ENCODE measurements around the gene COX7A2. TPM values are rescaled to one million over a fixed set of nuclear protein-coding genes. Genes with fewer than 3 reads are reported as not detected.

Gene COX7A2, protein sequence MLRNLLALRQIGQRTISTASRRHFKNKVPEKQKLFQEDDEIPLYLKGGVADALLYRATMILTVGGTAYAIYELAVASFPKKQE
- 100 to 1,000 TPM; 473 to 536 (median 489) TPM for total RNA-seq (2021; fragmentation: NEBNext Ultra II Directional; extraction: Animal tissue kit (Norgen Biotek cat#: 25700))
- long read RNA-seq, transcript COX7A2-202 (4 exons, 773 nt): major isoform, 302 of 311 reads
- long read RNA-seq, partial matches to known transcripts: 2 of 311 reads
- long read RNA-seq, other reads (novel, unspliced or antisense): 5 of 311 reads

GRCh38 chr6:75243333-75244062, at the start of gene COX7A2:
TSS of gene COX7A2 (minus strand) at chr6:75243801. CDS start at chr6:75243734, 67 bp downstream.
- Mint-ChIP-seq H3K4me3 (peak within 1 kb of the TSS; percentile 99), H3K9me3 (no peaks in the 10 kb centered on the region), H3K4me1 (ENCODE audit: low read depth) (peaks cover 34% of the 10 kb centered on the region), H3K27ac (peak within 1 kb of the TSS; percentile 98), H3K36me3 (ENCODE audit: low read depth) (peaks cover 14% of the 10 kb centered on the region), H3K27me3 (ENCODE audit: insufficient read depth) (peaks cover 4% of the 10 kb centered on the region; the same call in 1 of the 2 replicates)
- TF ChIP-seq, protein P1, sequence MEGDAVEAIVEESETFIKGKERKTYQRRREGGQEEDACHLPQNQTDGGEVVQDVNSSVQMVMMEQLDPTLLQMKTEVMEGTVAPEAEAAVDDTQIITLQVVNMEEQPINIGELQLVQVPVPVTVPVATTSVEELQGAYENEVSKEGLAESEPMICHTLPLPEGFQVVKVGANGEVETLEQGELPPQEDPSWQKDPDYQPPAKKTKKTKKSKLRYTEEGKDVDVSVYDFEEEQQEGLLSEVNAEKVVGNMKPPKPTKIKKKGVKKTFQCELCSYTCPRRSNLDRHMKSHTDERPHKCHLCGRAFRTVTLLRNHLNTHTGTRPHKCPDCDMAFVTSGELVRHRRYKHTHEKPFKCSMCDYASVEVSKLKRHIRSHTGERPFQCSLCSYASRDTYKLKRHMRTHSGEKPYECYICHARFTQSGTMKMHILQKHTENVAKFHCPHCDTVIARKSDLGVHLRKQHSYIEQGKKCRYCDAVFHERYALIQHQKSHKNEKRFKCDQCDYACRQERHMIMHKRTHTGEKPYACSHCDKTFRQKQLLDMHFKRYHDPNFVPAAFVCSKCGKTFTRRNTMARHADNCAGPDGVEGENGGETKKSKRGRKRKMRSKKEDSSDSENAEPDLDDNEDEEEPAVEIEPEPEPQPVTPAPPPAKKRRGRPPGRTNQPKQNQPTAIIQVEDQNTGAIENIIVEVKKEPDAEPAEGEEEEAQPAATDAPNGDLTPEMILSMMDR (IDR thresholded peaks at IDR 0.05): no peak
- DNase-seq: peak; percentile 98

DNA sequence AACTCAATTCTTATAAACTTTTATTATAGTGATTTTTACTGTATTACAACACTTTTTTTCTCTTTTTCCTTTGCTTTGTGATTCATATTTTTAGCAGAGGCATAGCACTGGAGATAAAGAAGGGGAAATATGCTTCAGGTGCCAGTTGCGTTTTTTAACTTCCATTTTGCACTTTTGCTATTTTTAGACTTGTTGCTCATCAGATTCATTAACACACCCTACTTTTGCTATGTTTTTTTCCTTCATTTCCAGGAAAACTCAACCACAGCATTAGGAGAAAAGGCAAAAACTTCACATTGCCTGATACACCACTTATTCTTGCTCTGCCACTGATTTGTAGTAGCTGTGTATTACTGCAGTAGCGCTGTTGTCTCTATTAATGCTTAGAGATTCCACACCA, 49.0 kb upstream of the COX7A2 start:
- no peak for DNase-seq
- H3K4me1 Mint-ChIP-seq (ENCODE audit: low read depth): peaks cover 6% of the 10 kb centered on the region; the same call in 1 of the 2 replicates
- H3K9me3 Mint-ChIP-seq: no peaks in the 10 kb centered on the region
- no peaks in the 10 kb centered on the region for H3K27me3 Mint-ChIP-seq (ENCODE audit: insufficient read depth)
- no peak overlapping the region for H3K27ac Mint-ChIP-seq
- H3K4me3 Mint-ChIP-seq: no peak overlapping the region
- TF ChIP-seq, protein P1 (IDR thresholded peaks at IDR 0.05): no peak
- no peaks in the 10 kb centered on the region; the same call in 1 of the 2 replicates for H3K36me3 Mint-ChIP-seq (ENCODE audit: low read depth)

GRCh38 chr6:75291744-75292143, 48.1 kb upstream of the COX7A2 start:
- Mint-ChIP-seq H3K4me1 (ENCODE audit: low read depth) (peaks cover 2% of the 10 kb centered on the region; the same call in 1 of the 2 replicates), H3K27ac (no peak overlapping the region), H3K9me3 (no peaks in the 10 kb centered on the region), H3K27me3 (ENCODE audit: insufficient read depth) (no peaks in the 10 kb centered on the region), H3K36me3 (ENCODE audit: low read depth) (no peaks in the 10 kb centered on the region; the same call in 1 of the 2 replicates), H3K4me3 (no peak overlapping the region)
- no peak for DNase-seq
- TF ChIP-seq, protein P1 (IDR thresholded peaks at IDR 0.05): no peak

GRCh38 chr6:75291331-75291730, 47.7 kb upstream of the COX7A2 start:
- TF ChIP-seq, protein P1 (IDR thresholded peaks at IDR 0.05): no peak
- Mint-ChIP-seq H3K36me3 (ENCODE audit: low read depth) (no peaks in the 10 kb centered on the region; the same call in 1 of the 2 replicates), H3K27me3 (ENCODE audit: insufficient read depth) (no peaks in the 10 kb centered on the region), H3K27ac (no peak overlapping the region), H3K4me1 (ENCODE audit: low read depth) (no peaks in the 10 kb centered on the region; the same call in 1 of the 2 replicates), H3K9me3 (no peaks in the 10 kb centered on the region), H3K4me3 (no peak overlapping the region)
- DNase-seq: no peak

GRCh38 chr6:75290136-75290945, 46.7 kb upstream of the COX7A2 start:
- H3K4me1 Mint-ChIP-seq (ENCODE audit: low read depth): no peaks in the 10 kb centered on the region; the same call in 1 of the 2 replicates
- no peaks in the 10 kb centered on the region for H3K27me3 Mint-ChIP-seq (ENCODE audit: insufficient read depth)
- no peak for DNase-seq
- H3K27ac Mint-ChIP-seq: no peak overlapping the region
- no peak overlapping the region for H3K4me3 Mint-ChIP-seq
- no peaks in the 10 kb centered on the region; the same call in 1 of the 2 replicates for H3K36me3 Mint-ChIP-seq (ENCODE audit: low read depth)
- no peaks in the 10 kb centered on the region for H3K9me3 Mint-ChIP-seq
- TF ChIP-seq, protein P1 (IDR thresholded peaks at IDR 0.05): no peak
